GM18873 (cell line): ENCODE measurements around the gene STXBP5.
"Not testable (repeated sequence)": the region's sequence is repeated elsewhere in the genome, so short reads cannot be mapped to it uniquely, and the experiment has no call there.

Experiments
- ATAC-seq: cut with Tn5 transposase; IDR thresholded peaks from one replicate; pipeline ENCODE4 v1.9.1; 2021; ENCODE audit warnings: mild to moderate bottlenecking, moderate library complexity, moderate number of reproducible peaks; ENCODE audit not compliant: unreplicated experiment, low FRiP score

STXBP5 gene

GRCh38 chr6:147234685-147235084 lies 30.5 kb downstream of the STXBP5 start:
- no peak for ATAC-seq

- no peak for ATAC-seq
Observed at GRCh38 chr6:147238164-147238563, 33.9 kb downstream of the STXBP5 start.

- ATAC-seq = no peak
Observed at GRCh38 chr6:147238906-147239305, 34.7 kb downstream of the STXBP5 start.

- ATAC-seq = no peak
Observed at GRCh38 chr6:147244832-147245231, 40.6 kb downstream of the STXBP5 start.

- no peak for ATAC-seq
Observed at GRCh38 chr6:147245693-147246092, 41.5 kb downstream of the STXBP5 start.

GRCh38 chr6:147246853-147247635 lies 42.8 kb downstream of the STXBP5 start:
- ATAC-seq = no peak

- no peak for ATAC-seq
Observed at GRCh38 chr6:147248859-147249258, 44.6 kb downstream of the STXBP5 start.

GRCh38 chr6:147251072-147251471 lies 46.9 kb downstream of the STXBP5 start:
- no peak for ATAC-seq

GRCh38 chr6:147254929-147255473 lies 50.8 kb downstream of the STXBP5 start:
- not testable (repeated sequence) for ATAC-seq

GRCh38 chr6:147255948-147256674 lies 51.9 kb downstream of the STXBP5 start:
- no peak for ATAC-seq

- ATAC-seq = no peak
Observed at GRCh38 chr6:147257760-147258159, 53.5 kb downstream of the STXBP5 start.

- ATAC-seq = no peak
Observed at GRCh38 chr6:147260091-147260490, 55.9 kb downstream of the STXBP5 start.

GRCh38 chr6:147262946-147263345 lies 58.7 kb downstream of the STXBP5 start:
- no peak for ATAC-seq

- no peak for ATAC-seq
Observed at GRCh38 chr6:147266821-147267220, 62.6 kb downstream of the STXBP5 start.

GRCh38 chr6:147267658-147268057 lies 63.4 kb downstream of the STXBP5 start:
- ATAC-seq = no peak

GRCh38 chr6:147268254-147268653 lies 64.0 kb downstream of the STXBP5 start:
- no peak for ATAC-seq

- no peak for ATAC-seq
Observed at GRCh38 chr6:147274012-147274411, 69.8 kb downstream of the STXBP5 start.

GRCh38 chr6:147274776-147275175 lies 70.6 kb downstream of the STXBP5 start:
- no peak for ATAC-seq

GRCh38 chr6:147278891-147279290 lies 74.7 kb downstream of the STXBP5 start:
- no peak for ATAC-seq

GRCh38 chr6:147279427-147279826 lies 75.2 kb downstream of the STXBP5 start:
- ATAC-seq = no peak

- no peak for ATAC-seq
Observed at GRCh38 chr6:147281895-147282565, 77.8 kb downstream of the STXBP5 start.
